Endodermal cell (in vitro differentiated cells): ENCODE data around the gene SOX10. TPM values are rescaled to one million over a fixed set of nuclear protein-coding genes. Genes with fewer than 3 reads are reported as not detected.
"Not testable (repeated sequence)": the region's sequence is repeated elsewhere in the genome, so short reads cannot be mapped to it uniquely, and the experiment has no call there.

ENCODE experiments used
- DNase-seq: peaks from one replicate; pipeline ENCODE4 v3.0.0-alpha.2; 2017
- H3K27ac ChIP-seq: 2 replicates; pipeline ENCODE4 v1.5.1; 2013; ENCODE audit warnings: mild to moderate bottlenecking, low read depth, low read length, moderate library complexity
- H3K27me3 ChIP-seq: 2 replicates; pipeline ENCODE4 v1.6.1; 2013; ENCODE audit warnings: mild to moderate bottlenecking, low read length, moderate library complexity; ENCODE audit not compliant: insufficient read depth, control insufficient read depth, poor library complexity, severe bottlenecking
- H3K36me3 ChIP-seq: 2 replicates; pipeline ENCODE4 v1.7.0; 2013; ENCODE audit warnings: mild to moderate bottlenecking, low read length, moderate library complexity; ENCODE audit not compliant: control insufficient read depth, insufficient read depth
- H3K4me1 ChIP-seq: one replicate; pipeline ENCODE4 v1.7.0; 2013; ENCODE audit warnings: low read length; ENCODE audit not compliant: control insufficient read depth, insufficient read depth
- H3K4me3 ChIP-seq: 2 replicates; pipeline ENCODE4 v1.5.1; 2013; ENCODE audit warnings: mild to moderate bottlenecking, low read length, moderate library complexity
- H3K9ac ChIP-seq: 2 replicates; pipeline ENCODE4 v1.6.1; 2013; ENCODE audit warnings: mild to moderate bottlenecking, low read length, moderate library complexity; ENCODE audit not compliant: poor library complexity, severe bottlenecking; ENCODE audit errors: extremely low read depth
- H3K9me3 ChIP-seq: 2 replicates; pipeline ENCODE4 v1.6.1; 2013; ENCODE audit warnings: mild to moderate bottlenecking, low read length, moderate library complexity; ENCODE audit not compliant: control insufficient read depth
- H3K27ac Mint-ChIP-seq: 2 replicates; pipeline ENCODE4 v1.8.0; 2020; ENCODE audit warnings: mixed read lengths
- H3K27me3 Mint-ChIP-seq: 2 replicates; pipeline ENCODE4 v1.8.0; 2021; ENCODE audit warnings: mild to moderate bottlenecking, mixed read lengths; ENCODE audit not compliant: insufficient read depth
- H3K36me3 Mint-ChIP-seq: 2 replicates; pipeline ENCODE4 v1.8.0; 2020; ENCODE audit warnings: low read depth, mixed read lengths
- H3K4me1 Mint-ChIP-seq: 2 replicates; pipeline ENCODE4 v1.8.0; 2020; ENCODE audit warnings: mixed read lengths
- H3K4me3 Mint-ChIP-seq: 2 replicates; pipeline ENCODE4 v1.8.0; 2020; ENCODE audit warnings: mild to moderate bottlenecking, moderate library complexity, mixed read lengths
- H3K9me3 Mint-ChIP-seq: 2 replicates; pipeline ENCODE4 v1.8.0; 2020; ENCODE audit warnings: mild to moderate bottlenecking, mixed read lengths
- WGBS, 2 experiments: methylation state at CpG; one replicate each; pipeline versions ENCODE4 v1.1.5 to v1.1.7; 2013; ENCODE audit warnings: missing lambda C conversion rate in 2 of 2, mixed read lengths in 1 of 2; ENCODE audit not compliant: insufficient coverage in 1 of 2, insufficient read length in 1 of 2; 5-methylcytosine and 5-hydroxymethylcytosine counted together
- total RNA-seq, 2 donors: library from RNA; stranded (reverse); fragmentation: NEBNext Ultra II Directional in 1 of 2; extraction: Animal tissue kit (Norgen Biotek cat#: 25700) in 1 of 2; gene quantifications; 2 replicates in 1 of 2; 3 replicates in 1 of 2; pipeline ENCODE4 v1.2.1, GENCODE V29; 2021
- TF ChIP-seq, protein P1 (sequence below): fragments of 200-600 bp; sonication (generic); conservative IDR thresholded peaks from 2 replicates; pipeline ENCODE4 v1.5.0; 2021; ENCODE audit warnings: antibody characterized with exemption, mild to moderate bottlenecking

SOX10 gene
- total RNA-seq, 2 donors from 2014 or later = 11.2 to 13.4 TPM

DNA sequence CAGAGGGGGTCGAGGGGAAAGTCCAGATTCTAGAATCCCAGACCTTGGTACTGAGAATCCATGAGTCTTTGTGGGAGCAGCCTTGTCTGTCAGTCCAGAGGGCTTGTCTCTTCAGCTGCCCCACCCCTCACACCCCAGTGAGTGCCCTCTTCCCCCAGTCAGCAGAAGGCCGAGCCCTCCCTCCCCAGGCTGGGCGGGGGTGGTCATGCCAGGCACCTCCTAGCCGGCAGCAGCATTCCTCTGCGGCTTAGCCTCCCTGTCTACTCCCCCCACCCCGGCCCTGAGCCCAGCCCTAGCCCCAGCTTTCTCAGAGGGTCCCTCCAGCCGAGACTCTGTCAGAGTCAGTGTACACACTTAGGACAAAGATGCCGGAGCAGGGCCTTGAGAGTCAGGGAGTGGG is 4.6 kb downstream of the SOX10 start:
- WGBS, 2 experiments = 62 to 71% methylated on average over 3 to 8 of the region's 8 CpGs

DNA sequence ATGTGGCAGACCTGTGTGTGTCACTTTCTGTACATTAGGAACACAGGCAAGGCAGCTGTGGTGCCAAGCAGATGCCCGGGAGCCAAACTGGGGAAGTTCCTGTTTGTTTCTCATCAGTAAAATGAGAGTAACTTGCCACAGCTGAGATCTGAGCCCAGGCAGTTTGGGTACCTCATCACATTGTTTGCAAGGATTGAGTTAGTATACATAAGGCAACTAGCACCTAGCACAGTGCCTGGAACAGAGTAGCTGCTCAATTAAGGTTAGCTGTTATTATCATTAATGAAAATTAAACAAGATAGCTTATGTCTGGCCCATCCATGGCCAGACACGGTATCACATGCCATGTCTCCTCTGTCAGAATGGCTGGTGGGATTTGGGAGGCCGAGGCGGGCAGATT is 7.8 kb downstream of the SOX10 start:
- peaks cover 14% of the 10 kb centered on the region for H3K4me1 ChIP-seq
- peaks cover 13% of the 10 kb centered on the region for H3K36me3 ChIP-seq
- H3K4me3 ChIP-seq = no peak overlapping the region
- H3K27ac ChIP-seq = no peak overlapping the region
- H3K4me3 Mint-ChIP-seq = no peak overlapping the region
- no peaks in the 10 kb centered on the region for H3K27me3 ChIP-seq
- peaks cover 48% of the 10 kb centered on the region for H3K36me3 Mint-ChIP-seq
- TF ChIP-seq, protein P1, sequence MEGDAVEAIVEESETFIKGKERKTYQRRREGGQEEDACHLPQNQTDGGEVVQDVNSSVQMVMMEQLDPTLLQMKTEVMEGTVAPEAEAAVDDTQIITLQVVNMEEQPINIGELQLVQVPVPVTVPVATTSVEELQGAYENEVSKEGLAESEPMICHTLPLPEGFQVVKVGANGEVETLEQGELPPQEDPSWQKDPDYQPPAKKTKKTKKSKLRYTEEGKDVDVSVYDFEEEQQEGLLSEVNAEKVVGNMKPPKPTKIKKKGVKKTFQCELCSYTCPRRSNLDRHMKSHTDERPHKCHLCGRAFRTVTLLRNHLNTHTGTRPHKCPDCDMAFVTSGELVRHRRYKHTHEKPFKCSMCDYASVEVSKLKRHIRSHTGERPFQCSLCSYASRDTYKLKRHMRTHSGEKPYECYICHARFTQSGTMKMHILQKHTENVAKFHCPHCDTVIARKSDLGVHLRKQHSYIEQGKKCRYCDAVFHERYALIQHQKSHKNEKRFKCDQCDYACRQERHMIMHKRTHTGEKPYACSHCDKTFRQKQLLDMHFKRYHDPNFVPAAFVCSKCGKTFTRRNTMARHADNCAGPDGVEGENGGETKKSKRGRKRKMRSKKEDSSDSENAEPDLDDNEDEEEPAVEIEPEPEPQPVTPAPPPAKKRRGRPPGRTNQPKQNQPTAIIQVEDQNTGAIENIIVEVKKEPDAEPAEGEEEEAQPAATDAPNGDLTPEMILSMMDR = no peak
- no peaks in the 10 kb centered on the region for H3K27me3 Mint-ChIP-seq
- H3K9me3 ChIP-seq = no peaks in the 10 kb centered on the region
- DNase-seq = no peak
- H3K9ac ChIP-seq = no peak overlapping the region
- H3K4me1 Mint-ChIP-seq = peaks cover 27% of the 10 kb centered on the region
- no peak overlapping the region for H3K27ac Mint-ChIP-seq
- H3K9me3 Mint-ChIP-seq = no peaks in the 10 kb centered on the region
- 94 to 96% methylated on average over 4 of the region's 4 CpGs for WGBS, 2 experiments

More for the DNA sequence above, 4.6 kb downstream of the SOX10 start:
- Histone ChIP-seq H3K4me1 (peaks cover 10% of the 10 kb centered on the region), H3K4me3 (no peak overlapping the region), H3K36me3 (peaks cover 13% of the 10 kb centered on the region), H3K9me3 (no peaks in the 10 kb centered on the region), H3K27me3 (no peaks in the 10 kb centered on the region), H3K27ac (no peak overlapping the region), H3K9ac (no peak overlapping the region)
- H3K4me1 Mint-ChIP-seq = peaks cover 34% of the 10 kb centered on the region
- H3K9me3 Mint-ChIP-seq = no peaks in the 10 kb centered on the region
- no peak overlapping the region for H3K27ac Mint-ChIP-seq
- H3K27me3 Mint-ChIP-seq = peaks cover 4% of the 10 kb centered on the region
- peak; percentile 61 for DNase-seq
- H3K36me3 Mint-ChIP-seq = peaks cover 43% of the 10 kb centered on the region
- TF ChIP-seq, protein P1 = no peak
- H3K4me3 Mint-ChIP-seq = peak overlapping the region; percentile 24

DNA sequence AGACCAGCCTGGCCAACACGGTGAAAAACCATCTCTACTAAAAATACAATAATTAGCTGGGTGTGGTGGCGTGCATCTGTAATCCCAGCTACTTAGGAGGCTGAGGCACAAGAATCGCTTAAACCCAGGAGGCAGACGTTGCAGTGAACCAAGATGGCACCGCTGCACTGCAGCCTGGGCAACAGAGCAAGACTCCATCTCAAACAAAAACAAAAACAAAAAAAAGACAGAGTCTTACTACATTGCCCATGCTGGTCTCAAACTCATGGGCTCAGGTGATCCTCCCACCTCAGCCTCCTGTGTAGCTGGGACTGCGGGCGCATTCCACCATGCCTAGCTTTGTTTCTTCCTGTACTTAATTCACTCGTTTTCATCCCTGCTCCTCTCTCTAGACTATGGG is 8.3 kb downstream of the SOX10 start:
- 91 to 95% methylated on average over 7 to 8 of the region's 8 CpGs for WGBS, 2 experiments
- Histone ChIP-seq H3K4me1 (peaks cover 19% of the 10 kb centered on the region), H3K36me3 (peaks cover 13% of the 10 kb centered on the region)
- not testable (repeated sequence) for H3K27me3 Mint-ChIP-seq, H3K9ac ChIP-seq, H3K27ac ChIP-seq, H3K4me3 Mint-ChIP-seq, H3K27me3 ChIP-seq, H3K4me3 ChIP-seq, DNase-seq, H3K27ac Mint-ChIP-seq, H3K9me3 Mint-ChIP-seq, H3K9me3 ChIP-seq
- Mint-ChIP-seq H3K36me3 (peaks cover 45% of the 10 kb centered on the region), H3K4me1 (peaks cover 30% of the 10 kb centered on the region)

DNA sequence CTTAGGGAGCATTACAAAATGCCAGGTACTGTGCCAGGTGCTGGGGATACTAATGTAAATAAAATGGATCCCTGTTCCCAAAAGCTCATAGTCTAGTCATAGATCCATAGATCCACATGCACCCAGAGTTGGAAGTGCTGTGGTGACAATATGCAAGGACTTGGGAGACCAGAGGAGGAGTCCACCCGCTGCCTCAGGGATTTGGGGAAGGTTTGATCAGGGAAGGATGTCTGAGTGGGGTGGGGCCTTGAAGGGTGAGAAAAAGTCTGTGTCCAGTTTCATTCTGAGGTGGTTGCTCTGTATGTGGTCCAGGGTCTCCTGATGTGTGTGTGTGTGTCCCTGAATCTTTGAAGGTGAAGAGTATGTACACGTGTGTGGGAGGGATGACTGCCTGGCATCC is 9.2 kb downstream of the SOX10 start:
- DNase-seq = no peak
- H3K4me3 ChIP-seq = no peak overlapping the region
- peaks cover 13% of the 10 kb centered on the region for H3K36me3 ChIP-seq
- Mint-ChIP-seq H3K4me1 (peaks cover 21% of the 10 kb centered on the region), H3K4me3 (no peak overlapping the region), H3K27ac (no peak overlapping the region), H3K27me3 (no peaks in the 10 kb centered on the region), H3K36me3 (peaks cover 45% of the 10 kb centered on the region), H3K9me3 (no peaks in the 10 kb centered on the region)
- no peaks in the 10 kb centered on the region for H3K27me3 ChIP-seq
- TF ChIP-seq, protein P1 = no peak
- peaks cover 17% of the 10 kb centered on the region for H3K4me1 ChIP-seq
- WGBS, 2 experiments = 94% methylated on average over 2 of the region's 2 CpGs; no CpG with 5 or more reads in 1 of the 2 experiments
- no peak overlapping the region for H3K27ac ChIP-seq
- H3K9ac ChIP-seq = no peak overlapping the region
- H3K9me3 ChIP-seq = no peaks in the 10 kb centered on the region
